CD4-positive, alpha-beta T cell treated with Interleukin-15 for 1 hour (primary cell): ENCODE results near the gene TBL3.
"Not testable (repeated sequence)": the region's sequence is repeated elsewhere in the genome, so short reads cannot be mapped to it uniquely, and the experiment has no call there.

ENCODE experiments used
- DNase-seq: peaks from one replicate; pipeline ENCODE4 v3.0.0-alpha.2; 2020

The TBL3 gene

DNA sequence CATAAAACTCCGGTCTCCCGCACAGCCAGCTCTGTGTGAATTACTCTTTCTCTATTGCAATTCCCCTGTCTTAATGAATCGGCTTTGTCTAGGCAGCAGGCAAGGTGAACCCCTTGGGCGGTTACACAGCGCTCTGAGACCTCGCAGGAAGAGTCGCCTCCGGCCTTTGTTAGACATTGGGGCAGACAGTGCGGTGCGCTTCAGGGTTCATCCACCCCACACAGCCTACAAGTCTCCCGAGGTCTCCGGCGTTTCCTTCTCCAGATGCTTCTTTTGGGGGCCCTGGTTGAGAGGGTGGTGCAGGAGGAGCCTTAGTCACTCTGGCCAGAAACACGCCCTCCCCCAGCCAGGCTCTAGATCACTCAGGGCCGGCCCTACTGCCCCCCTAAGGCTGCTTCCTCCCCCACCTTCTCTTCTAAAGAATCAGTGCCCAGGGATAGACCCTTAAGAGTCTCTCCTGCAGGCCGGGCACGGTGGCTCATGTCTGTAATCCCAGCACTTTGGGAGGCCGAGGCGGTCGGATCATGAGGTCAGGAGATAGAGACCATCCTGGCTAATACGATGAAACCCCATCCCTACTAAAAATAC lies 27.1 kb upstream of the TBL3 start:
- no peak for DNase-seq

DNA sequence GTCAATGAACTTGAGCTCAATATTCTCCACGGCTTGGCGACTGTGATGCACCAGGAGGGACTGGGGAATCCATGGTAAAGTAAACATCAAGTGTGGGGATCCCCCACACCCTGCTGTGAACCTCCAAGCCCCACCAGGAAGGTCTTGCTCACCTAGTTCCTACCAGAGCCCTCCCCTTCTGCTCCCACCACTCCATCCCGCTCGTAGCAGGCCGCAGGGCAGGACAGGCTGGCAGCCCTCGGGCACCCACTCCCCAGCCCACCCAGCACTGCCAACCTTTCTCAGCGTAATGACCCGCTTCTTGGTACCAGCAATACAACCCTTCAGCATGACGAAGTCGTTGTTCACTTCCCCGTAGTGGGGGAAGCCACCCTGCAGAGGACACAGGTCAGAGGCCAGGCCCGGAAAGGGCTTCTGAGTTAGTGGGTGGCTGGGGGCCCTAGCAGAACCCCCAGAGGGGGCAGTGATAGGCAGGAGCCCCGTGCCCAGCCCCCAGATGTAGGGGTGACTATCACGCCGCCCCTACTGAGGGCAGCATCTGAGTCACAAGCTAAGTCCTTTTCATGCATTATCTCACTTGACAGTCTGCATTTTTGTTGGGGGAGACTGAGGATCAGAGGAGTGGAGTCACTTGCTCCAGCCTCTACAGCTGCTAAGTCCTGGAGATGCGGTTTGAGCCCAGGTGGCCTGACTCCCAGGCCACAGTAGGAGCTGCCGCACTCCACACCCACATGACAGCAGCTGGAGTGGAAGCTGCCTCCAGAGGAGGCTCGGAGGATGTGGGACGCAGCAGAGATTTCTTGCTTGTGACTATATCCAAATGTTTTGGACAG lies 26.1 kb upstream of the TBL3 start:
- DNase-seq = no peak

DNA sequence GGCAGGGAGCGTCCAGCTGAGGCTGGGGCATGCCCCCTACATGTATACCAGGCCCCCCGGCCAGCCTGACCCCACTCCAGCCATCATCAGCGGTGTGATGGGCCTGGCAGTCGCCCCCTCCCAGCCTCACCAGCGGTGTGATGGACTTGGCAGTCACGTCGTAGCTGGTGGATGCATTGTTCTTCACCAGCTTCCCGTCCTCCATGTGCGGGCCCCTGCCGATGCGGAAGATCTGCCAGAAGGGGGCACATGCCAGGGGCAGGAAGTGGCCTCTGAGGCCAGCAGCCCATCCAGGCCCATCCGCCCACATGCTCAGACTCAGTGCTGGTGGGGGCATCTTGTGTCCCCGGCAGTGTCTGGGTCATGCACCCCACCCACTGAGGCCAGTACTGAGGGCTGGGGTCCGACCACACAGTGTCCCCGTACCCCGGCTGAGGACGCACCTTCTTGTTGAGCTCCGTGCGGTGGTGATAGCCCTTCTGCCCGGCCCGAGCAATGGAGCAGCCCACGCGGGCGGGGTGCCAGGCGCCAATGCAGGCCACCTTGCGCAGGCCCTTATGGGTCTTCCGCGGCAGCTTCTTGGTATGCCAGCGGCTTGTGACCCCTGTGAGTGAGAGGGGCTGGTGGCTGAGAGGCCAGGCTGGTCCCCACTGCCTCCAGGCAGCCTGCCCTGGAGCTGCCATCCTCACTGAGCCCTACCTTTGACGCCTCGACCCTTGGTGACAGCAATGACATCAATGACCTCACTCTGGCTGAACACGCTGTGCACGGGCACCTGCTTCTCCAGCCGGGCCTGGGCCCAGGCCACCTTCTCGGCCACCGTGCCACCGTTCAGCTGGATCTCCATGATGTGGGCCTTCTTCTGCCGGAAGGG lies 25.1 kb upstream of the TBL3 start:
- no peak for DNase-seq

DNA sequence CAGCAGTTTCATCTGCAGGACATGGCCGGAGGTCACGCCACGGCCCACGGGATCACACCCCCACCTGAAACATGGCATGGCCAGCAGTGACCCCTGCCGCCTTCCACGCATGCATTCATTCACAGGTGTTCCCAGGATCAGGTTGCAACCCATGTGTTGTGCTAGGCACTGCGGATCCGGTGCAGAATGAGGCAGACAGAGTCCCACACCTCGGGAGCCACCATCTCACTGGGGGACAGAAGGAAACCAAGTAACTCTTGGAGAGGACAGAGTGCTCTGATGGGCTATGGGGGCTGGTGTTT lies 24.5 kb upstream of the TBL3 start:
- DNase-seq = no peak

DNA sequence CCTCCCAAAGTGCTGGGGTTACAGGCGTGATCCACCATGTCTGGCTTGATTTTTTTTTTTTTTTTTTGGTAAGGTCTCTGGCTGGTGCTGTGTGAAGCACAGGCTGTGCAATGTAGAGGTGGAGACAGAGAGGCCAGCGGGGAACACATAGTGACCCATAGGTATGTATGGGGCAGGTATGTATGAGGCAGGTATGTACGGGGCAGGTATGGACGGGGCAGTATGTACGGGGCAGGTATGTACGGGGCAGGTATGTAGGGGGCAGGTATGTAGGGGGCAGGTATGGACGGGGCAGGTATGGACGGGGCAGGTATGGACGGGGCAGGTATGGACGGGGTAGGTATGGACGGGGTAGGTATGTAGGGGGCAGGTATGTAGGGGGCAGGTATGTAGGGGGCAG lies 22.3 kb upstream of the TBL3 start:
- no peak for DNase-seq

DNA sequence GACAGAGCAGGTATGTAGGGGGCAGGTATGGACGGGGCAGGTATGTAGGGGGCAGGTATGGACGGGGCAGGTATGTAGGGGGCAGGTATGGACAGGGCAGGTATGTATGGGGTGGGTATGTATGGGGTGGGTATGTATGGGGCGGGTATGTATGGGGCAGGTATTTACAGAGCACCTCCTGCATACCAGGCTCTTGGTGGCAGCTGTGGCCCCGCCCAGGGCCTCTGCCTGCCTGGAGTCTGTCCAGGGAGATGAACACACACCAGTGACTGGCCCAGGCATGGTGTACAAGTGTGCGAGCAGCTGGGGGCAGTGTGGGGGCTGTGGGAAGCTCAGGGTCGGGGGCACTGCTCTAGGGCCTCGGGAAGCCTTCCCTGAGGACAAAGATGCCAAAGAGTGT lies 21.8 kb upstream of the TBL3 start:
- DNase-seq = no peak

DNA sequence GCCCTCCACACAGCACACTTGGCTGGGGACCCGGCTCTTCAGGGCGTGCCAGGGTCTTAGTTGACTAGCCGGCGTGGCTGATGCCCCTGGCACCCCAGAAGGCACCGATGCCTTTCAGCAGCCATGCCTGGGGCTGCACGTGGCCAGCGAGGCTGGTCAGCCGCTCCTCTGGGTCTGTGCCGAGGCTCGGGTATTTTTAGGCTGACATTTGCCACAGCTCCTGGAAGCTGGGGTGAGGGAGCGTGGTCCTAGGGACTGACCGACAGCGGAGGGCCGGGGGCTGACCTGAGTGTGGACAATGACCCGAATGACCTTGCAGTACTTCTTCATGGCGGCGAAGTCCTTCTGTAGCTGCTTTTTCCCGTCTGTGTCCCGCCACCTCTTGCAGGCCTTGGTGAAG lies 21.3 kb upstream of the TBL3 start:
- no peak for DNase-seq

DNA sequence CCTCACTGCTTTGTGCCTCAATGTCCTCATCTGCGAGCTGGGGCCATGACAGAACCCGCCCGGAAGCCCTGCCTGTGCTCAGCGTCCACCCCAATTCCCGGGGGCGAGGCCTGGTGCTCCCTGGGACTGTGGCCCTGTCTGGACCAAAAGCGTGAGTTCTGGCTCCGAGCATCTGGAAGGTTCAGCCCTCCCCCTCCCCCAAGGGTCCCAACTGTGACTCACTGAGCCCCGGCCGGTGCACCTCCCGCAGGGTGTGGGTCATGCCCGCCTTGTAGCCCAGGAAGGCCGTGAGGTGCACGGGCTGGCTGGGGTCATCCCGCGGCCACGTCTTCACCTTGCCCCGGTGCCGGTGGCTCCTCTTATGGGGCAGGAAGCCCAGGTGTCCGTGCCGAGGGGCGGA lies 18.1 kb upstream of the TBL3 start:
- DNase-seq = no peak

DNA sequence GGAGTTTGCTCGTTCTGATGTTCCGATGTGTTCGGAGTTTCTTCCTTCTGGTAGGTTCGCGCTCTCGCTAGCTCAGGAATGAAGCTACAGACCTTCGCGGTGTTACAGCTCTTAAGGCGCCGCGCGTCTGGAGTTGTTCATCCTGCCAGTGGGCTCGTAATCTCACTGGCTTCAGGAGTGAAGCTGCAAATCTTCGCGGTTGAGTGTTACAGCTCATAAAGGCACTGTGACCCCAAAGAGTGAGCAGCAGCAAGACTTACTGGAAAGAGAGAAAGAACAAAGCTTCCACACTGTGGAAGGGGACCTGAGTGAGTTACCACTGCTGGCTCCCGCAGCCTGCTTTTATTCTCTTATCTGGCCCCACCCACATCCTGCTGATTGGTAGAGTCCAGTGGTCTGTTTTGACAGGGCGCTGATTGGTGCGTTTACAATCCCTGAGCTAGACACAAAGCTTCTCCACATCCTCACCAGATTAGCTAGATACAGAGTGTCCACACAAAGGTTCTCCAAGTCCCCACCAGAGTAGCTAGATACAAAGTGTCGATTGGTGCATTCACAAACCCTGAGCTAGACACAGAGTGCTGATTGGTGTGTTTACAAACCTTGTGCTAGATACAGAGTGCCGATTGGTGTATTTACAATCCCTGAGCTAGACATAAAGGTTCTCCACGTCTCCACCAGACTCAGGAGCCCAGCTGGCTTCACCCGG lies 14.3 kb upstream of the TBL3 start:
- DNase-seq = not testable (repeated sequence)

DNA sequence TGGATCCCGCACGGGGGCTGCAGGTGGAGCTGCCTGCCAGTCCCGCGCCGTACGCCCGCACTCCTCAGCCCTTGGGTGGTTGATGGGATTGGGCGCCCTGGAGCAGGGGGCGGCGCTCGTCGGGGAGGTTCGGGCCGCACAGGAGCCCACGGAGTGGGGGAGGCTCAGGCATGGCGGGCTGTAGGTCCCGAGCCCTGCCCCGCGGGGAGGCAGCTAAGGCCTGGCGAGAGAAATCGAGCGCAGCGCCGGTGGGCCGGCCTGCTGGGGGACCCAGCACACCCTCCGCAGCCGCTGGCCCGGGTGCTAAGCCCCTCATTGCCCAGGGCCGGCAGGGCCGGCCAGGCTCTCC lies 13.7 kb upstream of the TBL3 start:
- not testable (repeated sequence) for DNase-seq

DNA sequence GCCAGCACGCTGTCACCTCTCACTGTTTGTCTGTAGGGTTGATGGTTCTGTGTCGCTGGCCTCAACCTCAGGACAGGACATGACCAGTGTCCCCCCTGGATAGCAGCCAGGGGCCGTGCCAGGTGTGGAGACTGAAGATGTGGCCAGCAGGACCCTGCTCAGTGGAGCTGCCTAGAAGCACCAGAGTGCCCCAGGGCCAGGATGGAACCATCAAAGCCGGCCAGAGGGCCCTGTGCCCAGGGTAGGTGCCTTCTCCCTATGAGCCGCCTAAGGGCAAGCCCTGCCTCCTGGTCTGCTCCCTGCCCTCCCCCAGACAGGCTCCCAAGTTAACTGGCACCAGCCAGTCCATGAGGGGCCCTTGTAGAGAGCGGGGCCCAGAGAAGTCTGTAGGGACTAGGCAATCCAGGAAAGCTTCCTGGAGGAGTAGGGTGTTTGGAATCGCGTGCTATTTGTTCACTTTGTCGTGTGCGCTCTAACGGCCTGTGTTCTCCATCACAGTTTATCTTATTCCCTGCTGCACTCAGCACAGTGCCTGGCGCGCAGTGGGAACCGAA lies 13.1 kb upstream of the TBL3 start:
- no peak for DNase-seq

DNA sequence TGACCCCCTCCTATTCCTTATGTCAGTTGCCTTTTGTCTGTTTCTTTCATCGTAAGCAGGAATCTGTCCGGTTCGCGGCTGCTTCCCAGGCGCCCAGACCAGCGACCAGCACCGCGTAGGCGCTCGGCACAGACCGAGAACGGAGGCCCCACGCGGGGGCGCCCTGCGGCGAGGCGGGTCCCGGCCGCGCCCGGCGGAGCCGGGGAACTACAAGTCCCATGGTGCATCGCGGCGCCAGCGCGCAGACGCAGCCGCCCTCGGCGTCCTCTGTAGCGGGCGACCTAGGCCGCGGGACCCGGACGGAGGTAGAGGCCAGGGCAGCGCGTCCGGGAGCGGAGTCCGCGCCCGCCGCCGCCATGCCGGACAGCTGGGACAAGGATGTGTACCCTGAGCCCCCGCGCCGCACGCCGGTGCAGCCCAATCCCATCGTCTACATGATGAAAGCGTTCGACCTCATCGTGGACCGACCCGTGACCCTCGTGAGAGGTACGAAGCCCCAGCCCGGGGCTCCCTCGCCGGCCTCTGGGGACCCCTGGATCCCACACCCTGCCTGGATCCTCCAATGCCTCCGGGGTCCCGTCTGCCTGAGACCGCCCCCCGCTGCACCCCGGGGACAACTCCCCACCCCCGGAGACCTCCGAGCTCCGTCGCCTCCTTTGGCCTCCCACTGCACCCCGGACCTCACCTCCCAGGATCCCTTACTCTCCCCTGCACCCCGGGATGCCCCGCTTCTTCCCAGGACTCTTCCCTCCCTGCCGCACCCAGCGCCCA lies 12.4 kb upstream of the TBL3 start, which contains the start of gene NDUFB10:
Gene NDUFB10 (plus strand): TSS at position 270 of the 771 bp plus-strand sequence. CDS start 87 bp downstream, at position 357.
- peak; percentile 88 for DNase-seq

DNA sequence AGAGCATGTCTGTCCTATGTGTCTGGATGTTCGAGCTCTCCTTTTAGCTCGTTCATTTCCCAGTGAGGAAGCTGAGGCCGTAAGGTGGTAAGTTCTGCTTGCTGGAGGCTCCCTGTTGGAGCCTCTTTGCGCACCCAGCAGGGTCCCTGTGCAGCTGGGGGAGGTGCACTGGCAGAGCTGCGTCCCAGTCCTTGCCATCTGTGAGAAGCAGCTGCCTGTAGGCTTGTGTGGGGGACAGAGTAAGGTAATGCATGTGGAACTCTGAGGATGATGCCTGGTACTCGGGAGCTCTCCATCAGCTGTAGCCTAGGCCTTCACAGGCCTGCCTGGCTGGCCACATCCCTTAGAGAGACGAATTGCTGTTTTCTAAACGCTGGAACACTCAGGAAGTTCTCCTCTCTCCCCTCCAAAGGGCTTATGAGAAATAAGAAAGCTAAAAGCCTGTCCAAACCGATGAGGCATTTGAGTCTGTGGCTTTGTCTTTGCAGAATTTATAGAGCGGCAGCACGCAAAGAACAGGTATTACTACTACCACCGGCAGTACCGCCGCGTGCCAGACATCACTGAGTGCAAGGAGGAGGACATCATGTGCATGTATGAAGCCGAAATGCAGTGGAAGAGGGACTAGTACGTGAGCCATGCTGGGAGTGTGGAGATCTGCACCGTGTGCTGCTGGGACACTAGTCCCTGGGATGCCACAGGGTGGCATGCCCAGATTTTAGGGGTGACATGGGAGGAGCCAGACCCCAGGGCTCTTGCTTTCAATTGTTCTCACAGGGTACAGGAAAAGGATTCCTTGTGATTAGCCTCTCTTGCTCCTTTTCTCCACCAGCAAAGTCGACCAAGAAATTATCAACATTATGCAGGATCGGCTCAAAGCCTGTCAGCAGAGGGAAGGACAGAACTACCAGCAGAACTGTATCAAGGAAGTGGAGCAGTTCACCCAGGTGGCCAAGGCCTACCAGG lies 10.9 kb upstream of the TBL3 start:
- DNase-seq = no peak

DNA sequence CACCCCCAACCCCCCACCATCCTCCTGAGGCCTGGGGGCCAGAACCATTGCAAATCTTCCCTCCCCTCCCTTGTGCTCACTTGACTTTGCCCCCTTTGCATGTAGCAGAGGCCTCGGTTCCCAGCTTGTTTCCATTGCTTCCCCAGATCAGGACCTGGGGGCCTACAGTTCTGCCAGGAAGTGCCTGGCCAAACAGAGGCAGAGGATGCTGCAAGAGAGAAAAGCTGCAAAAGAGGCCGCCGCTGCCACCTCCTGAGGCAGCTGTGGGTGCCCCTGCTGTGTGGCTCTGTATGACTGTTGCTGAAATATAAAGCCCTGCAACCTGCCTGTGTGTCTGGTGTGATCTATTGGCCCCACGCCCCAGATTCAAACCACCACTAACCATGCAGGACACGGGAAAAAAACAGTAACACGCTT lies 10.2 kb upstream of the TBL3 start:
- no peak for DNase-seq

DNA sequence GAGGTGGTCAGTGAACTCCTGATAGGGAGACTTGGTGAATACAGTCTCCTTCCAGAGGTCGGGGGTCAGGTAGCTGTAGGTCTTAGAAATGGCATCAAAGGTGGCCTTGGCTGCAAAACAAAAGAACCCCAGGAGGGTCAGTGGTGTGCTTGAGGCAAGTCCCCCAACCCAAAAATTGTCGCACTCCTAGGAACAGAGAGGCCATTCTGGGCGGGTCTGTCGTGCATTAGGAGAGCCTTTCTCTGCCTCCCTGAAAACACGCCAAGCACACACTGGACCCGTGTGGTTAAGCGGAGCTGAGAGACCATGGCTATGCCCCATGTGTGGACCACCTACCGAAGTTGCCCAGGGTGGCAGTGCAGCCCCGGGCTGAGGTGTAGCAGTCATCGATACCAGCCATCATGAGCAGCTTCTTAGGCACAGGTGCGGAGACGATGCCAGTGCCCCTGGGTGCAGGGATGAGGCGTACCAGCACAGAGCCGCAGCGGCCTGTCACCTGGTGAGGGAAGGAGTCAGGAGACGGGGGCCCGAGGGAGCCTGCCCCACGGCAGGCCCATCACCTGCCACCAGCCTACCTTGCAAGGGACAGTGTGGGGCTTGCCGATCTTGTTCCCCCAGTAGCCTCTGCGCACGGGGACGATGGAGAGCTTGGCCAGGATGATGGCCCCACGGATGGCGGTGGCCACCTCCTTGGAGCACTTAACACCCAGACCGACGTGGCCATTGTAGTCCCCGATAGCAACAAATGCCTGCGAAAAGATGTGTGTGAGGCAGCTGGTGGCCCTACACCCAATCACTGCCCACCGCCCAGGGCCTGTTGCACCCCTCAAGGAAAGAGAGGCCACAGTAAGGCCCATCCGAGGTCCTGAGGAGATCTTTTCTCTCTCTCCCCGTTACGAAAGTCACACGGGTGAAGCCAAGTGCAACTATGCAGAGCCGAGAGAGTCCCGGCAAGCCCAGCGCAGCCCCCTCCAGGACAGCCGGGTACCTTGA lies 9.4 kb upstream of the TBL3 start:
- DNase-seq = not testable (repeated sequence)

DNA sequence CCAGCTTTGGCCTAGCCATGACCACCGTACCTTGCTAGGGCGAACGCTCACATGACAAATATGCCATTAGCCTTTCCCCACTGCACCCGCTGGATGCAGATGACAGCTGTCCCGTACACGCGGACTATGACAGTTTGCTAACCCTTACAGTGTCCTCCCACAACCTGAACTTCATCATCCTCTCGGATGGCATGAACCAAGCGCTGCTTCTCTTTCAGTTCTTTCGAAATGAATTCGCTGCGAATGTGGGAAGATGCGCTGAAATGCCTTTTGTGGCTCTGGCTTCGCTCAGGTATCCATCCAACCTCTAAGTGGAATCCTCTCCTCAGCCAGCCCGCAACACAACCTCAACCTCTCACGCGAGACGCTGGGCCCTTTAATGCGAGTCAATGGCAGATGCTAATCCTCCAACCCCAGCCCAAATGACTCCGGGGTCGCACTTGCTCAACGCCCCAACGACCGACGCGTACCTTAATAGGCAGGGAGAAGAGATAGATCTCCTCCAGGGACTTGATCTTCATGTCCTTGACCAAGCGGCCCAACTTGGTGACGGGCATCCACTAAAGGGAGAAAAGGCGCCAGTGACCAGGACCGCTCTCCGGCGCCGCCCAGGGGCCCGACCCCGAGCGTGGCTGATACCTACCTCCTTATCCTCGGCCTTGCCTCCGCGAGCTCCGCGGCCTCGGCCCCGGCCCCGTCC lies 7.9 kb upstream of the TBL3 start:
- DNase-seq = no peak

DNA sequence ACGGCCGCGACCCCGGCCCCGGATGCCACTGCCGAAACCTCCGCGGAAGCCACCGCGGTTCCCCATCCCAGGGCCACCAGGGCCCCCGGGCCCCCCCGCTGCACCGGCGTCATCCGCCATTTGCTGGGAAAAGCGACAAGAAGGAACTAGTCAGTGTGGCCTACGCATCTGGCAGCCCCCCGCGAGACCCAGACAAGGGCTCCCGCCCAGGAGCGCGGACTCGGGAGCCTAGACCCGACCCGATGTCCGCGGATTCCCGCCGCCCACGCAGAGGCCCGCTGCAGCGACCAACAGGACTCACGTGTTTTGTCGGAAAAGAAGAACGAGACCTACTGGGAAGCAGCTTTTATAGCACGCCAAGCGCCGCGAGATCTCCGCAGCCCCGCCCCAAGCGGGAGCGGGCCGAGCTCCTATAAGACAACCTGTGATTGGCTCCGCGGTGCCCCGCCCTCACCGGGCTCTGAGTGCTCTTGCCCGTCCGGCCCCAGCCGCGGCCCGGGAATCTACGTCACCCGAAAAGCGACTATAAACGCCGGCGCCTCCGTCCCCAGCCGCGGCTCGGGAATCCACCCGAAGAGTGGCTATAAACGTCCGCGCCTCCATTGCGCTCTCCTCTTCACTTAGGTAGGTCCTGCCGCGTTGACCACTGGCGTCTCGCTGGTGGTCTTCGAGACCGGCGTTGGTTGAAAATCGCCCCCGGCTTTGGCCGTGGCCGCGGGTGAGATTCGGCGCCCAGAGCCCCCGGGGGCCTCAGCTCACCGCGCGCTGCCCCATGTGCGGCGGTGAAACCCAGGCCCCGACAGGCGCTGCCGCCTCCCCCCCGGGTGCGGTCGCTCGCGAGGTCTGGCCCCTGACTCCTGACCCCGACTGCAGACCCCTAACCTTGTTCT lies 7.1 kb upstream of the TBL3 start, which contains the start of gene RPS2:
Gene RPS2 (minus strand): TSS at position 321 of the 890 bp plus-strand sequence. CDS start 201 bp downstream, at position 120.
- peak; percentile 99 for DNase-seq
